ENCODE measurements around the gene KHDRBS2. TPM values are rescaled to one million over a fixed set of nuclear protein-coding genes. Genes with fewer than 3 reads are reported as not detected.

Gene KHDRBS2
- total RNA-seq, 1 donor, result not detected

DNA sequence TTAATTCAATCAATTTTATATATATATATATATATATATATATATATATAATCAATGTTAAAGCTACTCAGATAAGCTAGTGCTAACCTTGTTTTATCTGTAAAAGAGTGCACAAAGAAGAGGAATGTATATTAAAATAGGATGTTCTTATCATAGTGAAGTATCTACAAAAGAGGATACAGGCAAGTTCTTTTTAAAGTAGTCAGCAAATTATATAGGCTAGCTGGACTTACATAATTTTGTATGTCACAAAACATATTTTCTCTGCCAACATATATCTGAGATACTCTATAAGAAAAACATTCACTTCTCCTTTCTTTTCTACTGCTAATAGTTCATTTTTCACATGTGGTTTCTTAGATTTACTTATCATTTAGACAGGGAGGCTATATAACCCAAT lies 39.9 kb downstream of the KHDRBS2 start:
- H3K4me3 ChIP-seq (ENCODE audit: insufficient read depth, low read length), result no peak overlapping the region
- no peak overlapping the region for H3K27ac ChIP-seq (ENCODE audit: low read depth, low read length)
- no peaks in the 10 kb centered on the region for H3K36me3 ChIP-seq (ENCODE audit: insufficient read depth, low read length)
- H3K79me2 ChIP-seq (ENCODE audit: insufficient read depth, low read length), result no peaks in the 10 kb centered on the region
- H3K27me3 ChIP-seq (ENCODE audit: insufficient read depth, low read length), result no peaks in the 10 kb centered on the region
- no peak overlapping the region for H2AFZ ChIP-seq (ENCODE audit: low read length)
- H3K4me2 ChIP-seq (ENCODE audit: insufficient read depth, low read length), result no peak overlapping the region
- no peaks in the 10 kb centered on the region for H4K20me1 ChIP-seq (ENCODE audit: insufficient read depth, low read length)
- TF ChIP-seq, protein P1, sequence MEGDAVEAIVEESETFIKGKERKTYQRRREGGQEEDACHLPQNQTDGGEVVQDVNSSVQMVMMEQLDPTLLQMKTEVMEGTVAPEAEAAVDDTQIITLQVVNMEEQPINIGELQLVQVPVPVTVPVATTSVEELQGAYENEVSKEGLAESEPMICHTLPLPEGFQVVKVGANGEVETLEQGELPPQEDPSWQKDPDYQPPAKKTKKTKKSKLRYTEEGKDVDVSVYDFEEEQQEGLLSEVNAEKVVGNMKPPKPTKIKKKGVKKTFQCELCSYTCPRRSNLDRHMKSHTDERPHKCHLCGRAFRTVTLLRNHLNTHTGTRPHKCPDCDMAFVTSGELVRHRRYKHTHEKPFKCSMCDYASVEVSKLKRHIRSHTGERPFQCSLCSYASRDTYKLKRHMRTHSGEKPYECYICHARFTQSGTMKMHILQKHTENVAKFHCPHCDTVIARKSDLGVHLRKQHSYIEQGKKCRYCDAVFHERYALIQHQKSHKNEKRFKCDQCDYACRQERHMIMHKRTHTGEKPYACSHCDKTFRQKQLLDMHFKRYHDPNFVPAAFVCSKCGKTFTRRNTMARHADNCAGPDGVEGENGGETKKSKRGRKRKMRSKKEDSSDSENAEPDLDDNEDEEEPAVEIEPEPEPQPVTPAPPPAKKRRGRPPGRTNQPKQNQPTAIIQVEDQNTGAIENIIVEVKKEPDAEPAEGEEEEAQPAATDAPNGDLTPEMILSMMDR (IDR thresholded peaks at IDR 0.05; ENCODE audit: extremely low read depth, low read depth, low read length), result no peak
- no peaks in the 10 kb centered on the region for H3K9me3 ChIP-seq (ENCODE audit: low read depth, low read length)
- no peak for DNase-seq (ENCODE audit: insufficient read length, low spot score, missing footprints)
- no peaks in the 10 kb centered on the region for H3K4me1 ChIP-seq (ENCODE audit: insufficient read depth, low read length)

GRCh38 chr6:62236784-62237183 lies 49.2 kb downstream of the KHDRBS2 start:
- H4K20me1 ChIP-seq (ENCODE audit: insufficient read depth, low read length), result no peaks in the 10 kb centered on the region
- H3K9me3 ChIP-seq (ENCODE audit: low read depth, low read length), result no peaks in the 10 kb centered on the region
- H3K79me2 ChIP-seq (ENCODE audit: insufficient read depth, low read length), result no peaks in the 10 kb centered on the region
- TF ChIP-seq, protein P1 (IDR thresholded peaks at IDR 0.05; ENCODE audit: extremely low read depth, low read depth, low read length), result no peak
- H2AFZ ChIP-seq (ENCODE audit: low read length), result no peak overlapping the region
- H3K27me3 ChIP-seq (ENCODE audit: insufficient read depth, low read length), result no peaks in the 10 kb centered on the region
- no peak overlapping the region for H3K4me3 ChIP-seq (ENCODE audit: insufficient read depth, low read length)
- H3K4me2 ChIP-seq (ENCODE audit: insufficient read depth, low read length), result no peak overlapping the region
- no peak overlapping the region for H3K27ac ChIP-seq (ENCODE audit: low read depth, low read length)
- no peaks in the 10 kb centered on the region for H3K4me1 ChIP-seq (ENCODE audit: insufficient read depth, low read length)
- no peaks in the 10 kb centered on the region for H3K36me3 ChIP-seq (ENCODE audit: insufficient read depth, low read length)
- no peak for DNase-seq (ENCODE audit: insufficient read length, low spot score, missing footprints)

DNA sequence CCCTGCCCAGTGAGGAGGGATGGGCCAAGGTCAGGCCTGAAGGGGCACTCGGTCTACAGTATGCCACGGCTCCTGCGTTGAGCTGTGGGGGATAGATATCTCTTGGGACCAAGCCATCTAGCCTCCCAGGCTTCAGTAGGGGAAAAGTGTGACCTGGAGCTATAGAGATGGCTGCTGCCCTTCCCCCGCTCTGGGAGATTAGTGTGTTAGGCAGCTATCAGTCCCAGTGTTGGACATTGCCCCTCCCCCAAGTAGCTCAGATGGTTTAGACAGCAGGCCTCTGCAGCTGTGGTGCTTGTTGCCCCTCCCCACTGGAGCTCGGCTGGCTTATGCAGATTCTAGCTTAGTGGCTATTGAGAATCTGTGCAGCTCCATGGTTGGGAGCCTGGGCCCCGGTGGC lies 56.8 kb downstream of the KHDRBS2 start:
- no peak overlapping the region for H3K27ac ChIP-seq (ENCODE audit: low read depth, low read length)
- H2AFZ ChIP-seq (ENCODE audit: low read length), result no peak overlapping the region
- no peaks in the 10 kb centered on the region for H3K27me3 ChIP-seq (ENCODE audit: insufficient read depth, low read length)
- DNase-seq (ENCODE audit: insufficient read length, low spot score, missing footprints), result no peak
- peaks cover 3% of the 10 kb centered on the region for H3K9me3 ChIP-seq (ENCODE audit: low read depth, low read length)
- H3K36me3 ChIP-seq (ENCODE audit: insufficient read depth, low read length), result no peaks in the 10 kb centered on the region
- H3K4me2 ChIP-seq (ENCODE audit: insufficient read depth, low read length), result no peak overlapping the region
- no peaks in the 10 kb centered on the region for H3K4me1 ChIP-seq (ENCODE audit: insufficient read depth, low read length)
- TF ChIP-seq, protein P1 (IDR thresholded peaks at IDR 0.05; ENCODE audit: extremely low read depth, low read depth, low read length), result no peak
- H3K4me3 ChIP-seq (ENCODE audit: insufficient read depth, low read length), result no peak overlapping the region
- no peaks in the 10 kb centered on the region for H3K79me2 ChIP-seq (ENCODE audit: insufficient read depth, low read length)
- no peaks in the 10 kb centered on the region for H4K20me1 ChIP-seq (ENCODE audit: insufficient read depth, low read length)

DNA sequence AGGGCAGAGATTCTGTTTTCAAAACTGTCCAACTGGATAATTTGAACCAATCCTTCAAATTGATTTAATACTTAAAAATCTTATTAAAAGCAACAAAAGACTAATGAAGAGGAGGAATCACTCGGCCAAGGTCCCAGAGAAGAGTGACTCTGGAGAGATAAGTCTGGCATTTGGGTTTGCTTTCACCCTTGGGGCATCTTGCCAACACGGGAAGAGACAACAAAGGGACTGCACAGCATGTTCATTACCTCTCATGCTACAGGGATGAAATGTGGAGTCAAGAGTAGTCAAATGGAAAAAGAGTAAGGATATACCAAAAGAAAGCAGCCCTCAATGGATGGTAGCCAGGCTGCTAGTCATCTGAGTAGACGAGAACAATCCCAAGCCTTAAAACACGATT lies 68.2 kb downstream of the KHDRBS2 start:
- Histone ChIP-seq H3K36me3 (ENCODE audit: insufficient read depth, low read length) (no peaks in the 10 kb centered on the region), H3K4me1 (ENCODE audit: insufficient read depth, low read length) (no peaks in the 10 kb centered on the region), H4K20me1 (ENCODE audit: insufficient read depth, low read length) (no peaks in the 10 kb centered on the region), H3K9me3 (ENCODE audit: low read depth, low read length) (no peaks in the 10 kb centered on the region), H2AFZ (ENCODE audit: low read length) (no peak overlapping the region), H3K27ac (ENCODE audit: low read depth, low read length) (no peak overlapping the region), H3K4me2 (ENCODE audit: insufficient read depth, low read length) (no peak overlapping the region), H3K4me3 (ENCODE audit: insufficient read depth, low read length) (no peak overlapping the region), H3K79me2 (ENCODE audit: insufficient read depth, low read length) (no peaks in the 10 kb centered on the region), H3K27me3 (ENCODE audit: insufficient read depth, low read length) (no peaks in the 10 kb centered on the region)
- no peak for DNase-seq (ENCODE audit: insufficient read length, low spot score, missing footprints)
- TF ChIP-seq, protein P1 (IDR thresholded peaks at IDR 0.05; ENCODE audit: extremely low read depth, low read depth, low read length), result no peak
